ENCODE measurements around the gene GPR85. TPM values are rescaled to one million over a fixed set of nuclear protein-coding genes. Genes with fewer than 3 reads are reported as not detected.

Gene GPR85
- total and polyA plus RNA-seq, 2 donors (not counting 1 experiment from before 2014, with no cell fraction given), result 3.0 to 9.2 TPM

DNA sequence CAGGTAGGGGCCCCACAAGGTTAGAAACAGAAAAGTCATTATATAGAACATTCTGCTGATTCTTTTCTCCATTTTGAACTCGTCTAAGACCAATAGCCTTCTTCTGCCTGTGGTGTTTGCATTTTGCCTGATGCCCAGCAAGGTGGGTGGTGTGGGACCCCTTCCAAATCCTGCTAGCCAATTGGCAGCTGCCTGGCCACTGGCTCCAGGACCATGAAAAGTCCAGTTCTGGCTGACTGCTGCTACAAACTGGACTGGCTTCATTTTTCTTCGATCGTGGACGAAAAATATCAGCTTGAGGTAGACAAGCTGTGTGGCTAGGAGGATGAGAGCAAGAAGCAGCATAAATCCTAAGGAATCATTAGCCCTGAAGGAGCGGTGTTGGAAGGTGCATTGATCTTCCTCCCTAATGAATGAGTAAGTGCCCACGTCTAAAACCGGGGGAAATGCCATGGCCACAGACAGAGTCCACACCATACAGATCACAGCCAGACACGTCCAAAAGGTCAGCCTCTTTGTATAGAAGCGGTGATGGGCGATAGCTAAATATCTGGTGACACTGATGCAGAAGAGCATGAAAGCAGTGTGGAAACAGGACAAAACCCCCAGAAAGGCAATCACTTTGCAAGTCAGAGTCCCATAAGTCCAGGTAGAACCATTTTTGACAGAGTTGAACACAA is 2.7 kb downstream of the GPR85 start:
- H3K27ac ChIP-seq (ENCODE audit: insufficient read depth, low read length), result no peak overlapping the region
- no peak overlapping the region for H2AFZ ChIP-seq (ENCODE audit: low read length)
- no peak for DNase-seq (ENCODE audit: low read depth in 2 of 2)
- H3K4me2 ChIP-seq (ENCODE audit: extremely low read depth, insufficient read depth, low read length), result no peak overlapping the region
- H3K9me3 ChIP-seq (ENCODE audit: control insufficient read depth, insufficient read depth, low read depth, low read length), result no peaks in the 10 kb centered on the region
- H3K4me1 ChIP-seq (ENCODE audit: control insufficient read depth, extremely low read depth, insufficient read depth, low read length), result no peaks in the 10 kb centered on the region
- H3K9ac ChIP-seq (ENCODE audit: insufficient read depth, low read length), result no peak overlapping the region
- no peaks in the 10 kb centered on the region for H3K79me2 ChIP-seq (ENCODE audit: control insufficient read depth, insufficient read depth, low read length)
- H3K4me3 ChIP-seq (replicated peaks in 1 of 4; ENCODE audit: control extremely low read depth in 1 of 4, insufficient read depth in 1 of 4, low read depth in 3 of 4, low read length in 4 of 4), result no peak overlapping the region
- H4K20me1 ChIP-seq (ENCODE audit: control insufficient read depth, extremely low read depth, insufficient read depth, low read length), result no peaks in the 10 kb centered on the region
- no peaks in the 10 kb centered on the region for H3K36me3 ChIP-seq (ENCODE audit: control insufficient read depth, insufficient read depth, low read length)
- TF ChIP-seq, protein P1, sequence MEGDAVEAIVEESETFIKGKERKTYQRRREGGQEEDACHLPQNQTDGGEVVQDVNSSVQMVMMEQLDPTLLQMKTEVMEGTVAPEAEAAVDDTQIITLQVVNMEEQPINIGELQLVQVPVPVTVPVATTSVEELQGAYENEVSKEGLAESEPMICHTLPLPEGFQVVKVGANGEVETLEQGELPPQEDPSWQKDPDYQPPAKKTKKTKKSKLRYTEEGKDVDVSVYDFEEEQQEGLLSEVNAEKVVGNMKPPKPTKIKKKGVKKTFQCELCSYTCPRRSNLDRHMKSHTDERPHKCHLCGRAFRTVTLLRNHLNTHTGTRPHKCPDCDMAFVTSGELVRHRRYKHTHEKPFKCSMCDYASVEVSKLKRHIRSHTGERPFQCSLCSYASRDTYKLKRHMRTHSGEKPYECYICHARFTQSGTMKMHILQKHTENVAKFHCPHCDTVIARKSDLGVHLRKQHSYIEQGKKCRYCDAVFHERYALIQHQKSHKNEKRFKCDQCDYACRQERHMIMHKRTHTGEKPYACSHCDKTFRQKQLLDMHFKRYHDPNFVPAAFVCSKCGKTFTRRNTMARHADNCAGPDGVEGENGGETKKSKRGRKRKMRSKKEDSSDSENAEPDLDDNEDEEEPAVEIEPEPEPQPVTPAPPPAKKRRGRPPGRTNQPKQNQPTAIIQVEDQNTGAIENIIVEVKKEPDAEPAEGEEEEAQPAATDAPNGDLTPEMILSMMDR (conservative IDR thresholded peaks at IDR 0.05 in 1 of 2, IDR thresholded peaks at IDR 0.05 in 1 of 2; ENCODE audit: low read depth in 1 of 2, low read length in 2 of 2), result no peak
- no peak for TF ChIP-seq EZH2 (IDR thresholded peaks at IDR 0.05; ENCODE audit: low read length, missing control alignments)
- H3K27me3 ChIP-seq (ENCODE audit: control insufficient read depth, insufficient read depth, low read length), result no peaks in the 10 kb centered on the region

DNA sequence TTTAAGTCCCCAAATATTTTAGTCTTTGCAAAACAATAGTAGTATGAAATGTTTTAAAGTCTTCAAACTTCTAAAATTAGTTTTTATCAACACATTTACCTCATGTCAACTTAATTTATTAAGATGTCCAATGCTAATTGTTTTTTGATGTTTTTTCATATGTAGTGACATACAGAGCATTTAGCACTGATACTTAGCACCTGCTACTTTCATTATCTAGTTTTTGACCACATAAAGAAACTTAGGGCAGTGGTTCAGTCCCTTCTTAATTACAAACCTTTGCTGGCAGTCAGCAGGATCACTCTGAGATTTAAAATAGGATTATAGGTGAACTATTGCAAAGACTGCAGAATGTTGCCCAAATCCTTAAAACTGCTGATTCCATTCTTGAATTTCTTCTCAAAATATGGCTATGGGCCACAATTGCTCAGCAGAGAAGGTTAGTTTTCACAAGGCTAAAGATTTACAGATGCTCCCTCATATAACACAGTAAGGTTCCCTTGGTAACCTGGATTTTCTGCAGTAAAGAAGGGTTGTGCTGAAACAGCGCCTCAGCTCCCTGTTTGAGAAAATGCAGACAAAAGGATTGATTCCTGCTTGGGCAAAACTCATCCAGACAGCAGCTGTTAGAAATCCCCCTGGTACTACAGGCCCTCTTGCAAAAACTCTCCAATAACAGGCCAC is 3.4 kb downstream of the GPR85 start:
- Histone ChIP-seq H3K27ac (ENCODE audit: insufficient read depth, low read length) (no peak overlapping the region), H4K20me1 (ENCODE audit: control insufficient read depth, extremely low read depth, insufficient read depth, low read length) (no peaks in the 10 kb centered on the region), H3K9me3 (ENCODE audit: control insufficient read depth, insufficient read depth, low read depth, low read length) (no peaks in the 10 kb centered on the region), H2AFZ (ENCODE audit: low read length) (no peak overlapping the region), H3K36me3 (ENCODE audit: control insufficient read depth, insufficient read depth, low read length) (no peaks in the 10 kb centered on the region), H3K4me3 (replicated peaks in 1 of 4; ENCODE audit: control extremely low read depth in 1 of 4, insufficient read depth in 1 of 4, low read depth in 3 of 4, low read length in 4 of 4) (no peak overlapping the region), H3K4me1 (ENCODE audit: control insufficient read depth, extremely low read depth, insufficient read depth, low read length) (no peaks in the 10 kb centered on the region), H3K4me2 (ENCODE audit: extremely low read depth, insufficient read depth, low read length) (no peak overlapping the region), H3K9ac (ENCODE audit: insufficient read depth, low read length) (no peak overlapping the region), H3K27me3 (ENCODE audit: control insufficient read depth, insufficient read depth, low read length) (no peaks in the 10 kb centered on the region), H3K79me2 (ENCODE audit: control insufficient read depth, insufficient read depth, low read length) (no peaks in the 10 kb centered on the region)
- no peak for DNase-seq (ENCODE audit: low read depth in 2 of 2)
- TF ChIP-seq, protein P1 (conservative IDR thresholded peaks at IDR 0.05 in 1 of 2, IDR thresholded peaks at IDR 0.05 in 1 of 2; ENCODE audit: low read depth in 1 of 2, low read length in 2 of 2), result no peak
- no peak for TF ChIP-seq EZH2 (IDR thresholded peaks at IDR 0.05; ENCODE audit: low read length, missing control alignments)

DNA sequence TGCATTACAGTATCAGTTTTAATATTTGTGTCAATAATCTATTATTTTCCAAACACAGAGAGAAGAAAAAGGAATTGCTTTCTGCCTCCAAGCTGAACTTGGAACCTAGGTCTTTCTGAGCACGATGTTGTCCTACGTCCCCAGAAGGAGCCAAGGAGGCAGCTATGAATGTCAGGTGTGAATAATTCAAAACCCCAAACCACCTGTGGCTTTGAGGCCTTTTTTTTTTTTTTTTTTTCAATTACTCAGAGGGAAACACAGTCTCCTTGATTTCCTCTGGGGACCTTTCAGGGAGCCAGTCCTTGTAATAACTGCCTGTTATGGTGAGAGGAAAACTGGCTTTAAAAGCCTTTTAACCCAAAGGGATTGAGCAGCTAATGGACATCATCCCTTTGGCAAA is 8.3 kb downstream of the GPR85 start:
- H3K4me2 ChIP-seq (ENCODE audit: extremely low read depth, insufficient read depth, low read length), result no peak overlapping the region
- DNase-seq (ENCODE audit: low read depth in 2 of 2), result no peak
- no peaks in the 10 kb centered on the region for H3K9me3 ChIP-seq (ENCODE audit: control insufficient read depth, insufficient read depth, low read depth, low read length)
- H3K27me3 ChIP-seq (ENCODE audit: control insufficient read depth, insufficient read depth, low read length), result no peaks in the 10 kb centered on the region
- no peaks in the 10 kb centered on the region for H3K36me3 ChIP-seq (ENCODE audit: control insufficient read depth, insufficient read depth, low read length)
- no peaks in the 10 kb centered on the region for H3K4me1 ChIP-seq (ENCODE audit: control insufficient read depth, extremely low read depth, insufficient read depth, low read length)
- H4K20me1 ChIP-seq (ENCODE audit: control insufficient read depth, extremely low read depth, insufficient read depth, low read length), result no peaks in the 10 kb centered on the region
- no peak overlapping the region for H3K9ac ChIP-seq (ENCODE audit: insufficient read depth, low read length)
- no peak overlapping the region for H2AFZ ChIP-seq (ENCODE audit: low read length)
- TF ChIP-seq, protein P1 (conservative IDR thresholded peaks at IDR 0.05 in 1 of 2, IDR thresholded peaks at IDR 0.05 in 1 of 2; ENCODE audit: low read depth in 1 of 2, low read length in 2 of 2), result no peak
- TF ChIP-seq EZH2 (IDR thresholded peaks at IDR 0.05; ENCODE audit: low read length, missing control alignments), result no peak
- H3K79me2 ChIP-seq (ENCODE audit: control insufficient read depth, insufficient read depth, low read length), result no peaks in the 10 kb centered on the region
- no peak overlapping the region for H3K4me3 ChIP-seq (replicated peaks in 1 of 4; ENCODE audit: control extremely low read depth in 1 of 4, insufficient read depth in 1 of 4, low read depth in 3 of 4, low read length in 4 of 4)
- no peak overlapping the region for H3K27ac ChIP-seq (ENCODE audit: insufficient read depth, low read length)
